ENCODE results near the gene SPOCD1. TPM values are rescaled to one million over a fixed set of nuclear protein-coding genes. Genes with fewer than 3 reads are reported as not detected.

Gene SPOCD1
- total RNA-seq, 1 donor from 2014 or later: 1.1 TPM

GRCh38 chr1:31782421-31783410 lies 33.1 kb downstream of the SPOCD1 start:
- TF ChIP-seq CTCF (conservative IDR thresholded peaks at IDR 0.05): no peak
- no peak for DNase-seq (ENCODE audit: extremely low spot score, unreplicated experiment)

GRCh38 chr1:31781756-31782371 lies 34.0 kb downstream of the SPOCD1 start:
- H3K4me1 Mint-ChIP-seq (ENCODE audit: unreplicated experiment): peaks cover 43% of the 10 kb centered on the region
- H3K36me3 Mint-ChIP-seq: no peaks in the 10 kb centered on the region
- H3K27ac Mint-ChIP-seq: peak overlapping the region; percentile 46
- no peaks in the 10 kb centered on the region for H3K9me3 Mint-ChIP-seq
- no peak for TF ChIP-seq CTCF (conservative IDR thresholded peaks at IDR 0.05)
- no peak for DNase-seq (ENCODE audit: extremely low spot score, unreplicated experiment)
- peak overlapping the region; percentile 51 for H3K4me3 Mint-ChIP-seq
- peaks cover 13% of the 10 kb centered on the region for H3K27me3 Mint-ChIP-seq

More at GRCh38 chr1:31782421-31783410, 33.1 kb downstream of the SPOCD1 start:
- no peaks in the 10 kb centered on the region for H3K36me3 Mint-ChIP-seq
- peak overlapping the region; percentile 31 for H3K27ac Mint-ChIP-seq
- peaks cover 46% of the 10 kb centered on the region for H3K4me1 Mint-ChIP-seq (ENCODE audit: unreplicated experiment)
- H3K9me3 Mint-ChIP-seq: no peaks in the 10 kb centered on the region
- peaks cover 4% of the 10 kb centered on the region for H3K27me3 Mint-ChIP-seq
- H3K4me3 Mint-ChIP-seq: no peak overlapping the region

- no peak for TF ChIP-seq CTCF (conservative IDR thresholded peaks at IDR 0.05)
- DNase-seq (ENCODE audit: extremely low spot score, unreplicated experiment): no peak
- Mint-ChIP-seq H3K4me1 (ENCODE audit: unreplicated experiment) (peaks cover 43% of the 10 kb centered on the region), H3K27me3 (peaks cover 19% of the 10 kb centered on the region), H3K27ac (peak overlapping the region; percentile 46), H3K9me3 (no peaks in the 10 kb centered on the region), H3K36me3 (no peaks in the 10 kb centered on the region), H3K4me3 (peak overlapping the region; percentile 51)
Observed at GRCh38 chr1:31781138-31781755, 34.6 kb downstream of the SPOCD1 start.

- no peak for DNase-seq (ENCODE audit: extremely low spot score, unreplicated experiment)
- Mint-ChIP-seq H3K27ac (no peak overlapping the region), H3K4me1 (ENCODE audit: unreplicated experiment) (peaks cover 38% of the 10 kb centered on the region), H3K36me3 (no peaks in the 10 kb centered on the region), H3K9me3 (no peaks in the 10 kb centered on the region), H3K4me3 (no peak overlapping the region), H3K27me3 (peaks cover 25% of the 10 kb centered on the region)
- no peak for TF ChIP-seq CTCF (conservative IDR thresholded peaks at IDR 0.05)
Observed at GRCh38 chr1:31780632-31781031, 35.2 kb downstream of the SPOCD1 start.

GRCh38 chr1:31779687-31780086 lies 36.1 kb downstream of the SPOCD1 start:
- H3K4me3 Mint-ChIP-seq: no peak overlapping the region
- no peaks in the 10 kb centered on the region for H3K36me3 Mint-ChIP-seq
- peaks cover 31% of the 10 kb centered on the region for H3K4me1 Mint-ChIP-seq (ENCODE audit: unreplicated experiment)
- TF ChIP-seq CTCF (conservative IDR thresholded peaks at IDR 0.05): no peak
- no peak for DNase-seq (ENCODE audit: extremely low spot score, unreplicated experiment)
- no peaks in the 10 kb centered on the region for H3K9me3 Mint-ChIP-seq
- H3K27ac Mint-ChIP-seq: no peak overlapping the region
- peaks cover 34% of the 10 kb centered on the region for H3K27me3 Mint-ChIP-seq

All from type B pancreatic cell (in vitro differentiated cells).